ENCODE results near the gene IQCK.

Gene IQCK

DNA sequence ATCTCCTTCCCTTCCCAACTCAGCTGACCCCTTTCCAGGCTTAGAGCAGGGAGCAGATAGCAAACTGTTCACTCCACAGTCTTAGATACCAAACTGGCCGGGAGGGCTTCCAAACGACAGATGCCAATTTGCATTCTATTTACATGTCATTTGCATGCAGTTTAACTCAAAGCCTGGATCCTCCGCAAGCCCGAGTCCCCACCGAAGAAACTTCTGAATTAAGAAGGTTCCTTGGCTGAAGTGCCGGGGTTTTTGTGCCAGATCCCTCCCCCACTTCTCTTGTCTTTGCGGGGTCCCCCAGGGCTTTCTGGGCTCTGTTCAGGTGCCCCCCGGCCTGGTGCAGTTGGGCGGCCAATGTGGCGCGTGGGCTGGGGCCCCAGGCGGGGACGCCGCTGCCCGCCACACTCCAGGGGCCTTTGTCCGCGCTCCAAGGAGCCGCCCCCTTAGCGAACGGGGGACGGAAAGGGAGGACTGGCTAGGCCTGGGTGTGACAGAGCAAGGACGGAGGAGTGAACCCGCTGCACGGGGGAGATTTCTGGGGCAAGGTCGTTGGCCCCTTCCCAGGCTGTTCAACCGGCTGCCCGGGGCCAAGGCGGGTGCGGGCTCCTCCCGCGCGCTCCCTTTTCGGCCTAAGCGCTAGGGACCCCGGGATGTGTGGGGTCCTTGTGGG lies 165.4 kb downstream of the IQCK start:
- DNase-seq (ENCODE audit: low read depth in 2 of 3, low spot score in 2 of 3), result no peak

DNA sequence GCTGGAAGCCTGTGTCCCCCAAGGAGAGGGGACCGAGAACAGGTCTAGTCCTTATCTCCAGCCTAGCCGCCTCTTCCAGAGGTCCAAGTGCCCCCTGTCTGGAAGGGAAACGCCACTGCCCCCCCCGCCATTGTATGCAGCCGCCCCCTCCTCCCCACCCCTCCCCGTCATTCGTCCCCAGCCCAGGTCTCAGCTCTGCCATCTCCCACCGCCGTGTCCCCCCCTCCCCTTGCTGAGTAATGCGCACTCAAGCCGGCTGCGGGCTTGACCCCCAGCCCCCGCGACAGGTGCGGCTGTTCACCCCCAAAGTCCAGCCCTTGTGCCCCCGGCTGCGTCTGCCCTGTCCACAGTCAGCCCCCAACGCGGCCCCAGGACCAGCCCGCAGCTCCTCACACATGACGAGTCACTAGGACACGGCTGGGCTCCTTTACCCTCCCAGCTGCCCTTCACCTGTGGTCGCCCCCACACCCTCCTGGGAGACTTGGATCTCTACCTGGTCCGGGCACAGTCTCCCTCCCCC lies 166.0 kb downstream of the IQCK start:
- DNase-seq (ENCODE audit: low read depth in 2 of 3, low spot score in 2 of 3), result no peak

DNA sequence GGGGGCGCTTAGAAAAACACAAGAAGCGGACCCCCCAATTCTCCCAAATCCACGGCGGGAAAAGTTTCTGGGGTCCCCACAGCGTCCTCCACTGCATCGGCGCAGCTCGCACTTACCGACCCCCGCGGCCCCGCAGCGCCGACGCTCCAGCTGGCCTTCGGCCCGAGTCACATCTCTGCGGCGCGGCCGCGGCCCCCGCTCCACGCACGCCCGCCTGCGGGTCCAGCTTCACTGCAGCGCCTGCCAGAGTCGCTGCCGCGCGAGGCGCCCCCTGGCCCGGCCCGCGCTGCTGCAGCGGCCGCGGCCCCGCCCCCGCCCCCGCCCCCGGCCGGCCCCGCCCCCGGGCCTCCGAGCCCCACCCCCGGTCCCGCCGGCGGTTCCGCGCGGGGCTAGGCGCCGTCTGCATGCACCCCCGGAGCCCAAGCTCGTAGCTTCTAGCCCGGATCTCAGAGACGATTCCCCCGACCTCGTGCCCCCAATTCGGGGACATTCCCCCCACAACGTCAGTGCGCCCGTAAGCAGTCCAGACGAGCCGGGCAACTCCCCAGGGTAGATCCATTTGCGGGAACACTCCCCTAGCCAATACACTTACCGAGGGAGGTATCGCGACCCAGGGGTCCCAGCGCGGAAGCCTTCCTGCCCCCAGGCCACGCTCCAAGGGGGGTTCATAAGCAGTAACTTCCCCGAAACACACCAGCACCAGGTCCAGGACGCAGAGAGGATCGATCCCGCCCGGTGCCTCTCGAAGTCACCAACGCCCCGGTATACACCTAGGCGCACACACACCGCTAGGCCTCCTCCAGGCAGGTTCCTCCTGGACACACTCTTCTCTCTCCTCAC lies 166.8 kb downstream of the IQCK start, which contains the start of gene GPRC5B:
Gene GPRC5B, minus strand, starts transcription at position 238 of the 840 bp plus-strand sequence. CDS start 12,003 bp downstream, outside the sequence.
- DNase-seq (ENCODE audit: low read depth in 2 of 3, low spot score in 2 of 3), result no peak

DNA sequence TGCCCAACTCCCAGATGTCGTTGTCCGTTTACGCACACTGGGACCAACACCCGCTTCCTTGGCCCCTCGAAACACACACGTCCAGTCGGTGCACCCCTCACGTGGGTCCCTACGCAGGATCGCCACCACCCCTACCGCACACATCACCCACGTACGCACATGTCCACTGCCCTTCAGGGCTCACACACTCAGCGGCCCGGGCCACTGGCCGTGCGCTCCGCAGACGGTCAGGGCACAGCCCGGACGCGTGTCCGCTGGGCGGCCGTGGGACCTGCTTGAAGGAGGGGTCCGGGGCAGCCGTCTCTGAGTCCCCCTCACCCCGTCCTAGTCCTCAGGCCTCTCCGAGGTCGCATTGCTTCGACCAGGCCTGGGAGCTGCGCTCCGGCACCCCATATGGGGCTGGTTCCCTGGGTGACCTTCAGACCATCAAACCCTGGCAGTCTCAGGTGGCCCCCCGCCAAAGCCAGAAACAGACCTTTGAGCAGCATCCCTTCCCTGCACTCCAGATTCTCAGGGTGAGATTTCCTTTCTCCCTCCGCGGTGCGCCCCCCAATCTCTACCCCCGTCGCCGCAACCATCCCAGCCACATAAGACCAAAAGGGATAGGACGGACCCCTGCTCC lies 167.5 kb downstream of the IQCK start:
- no peak for DNase-seq (ENCODE audit: low read depth in 2 of 3, low spot score in 2 of 3)

DNA sequence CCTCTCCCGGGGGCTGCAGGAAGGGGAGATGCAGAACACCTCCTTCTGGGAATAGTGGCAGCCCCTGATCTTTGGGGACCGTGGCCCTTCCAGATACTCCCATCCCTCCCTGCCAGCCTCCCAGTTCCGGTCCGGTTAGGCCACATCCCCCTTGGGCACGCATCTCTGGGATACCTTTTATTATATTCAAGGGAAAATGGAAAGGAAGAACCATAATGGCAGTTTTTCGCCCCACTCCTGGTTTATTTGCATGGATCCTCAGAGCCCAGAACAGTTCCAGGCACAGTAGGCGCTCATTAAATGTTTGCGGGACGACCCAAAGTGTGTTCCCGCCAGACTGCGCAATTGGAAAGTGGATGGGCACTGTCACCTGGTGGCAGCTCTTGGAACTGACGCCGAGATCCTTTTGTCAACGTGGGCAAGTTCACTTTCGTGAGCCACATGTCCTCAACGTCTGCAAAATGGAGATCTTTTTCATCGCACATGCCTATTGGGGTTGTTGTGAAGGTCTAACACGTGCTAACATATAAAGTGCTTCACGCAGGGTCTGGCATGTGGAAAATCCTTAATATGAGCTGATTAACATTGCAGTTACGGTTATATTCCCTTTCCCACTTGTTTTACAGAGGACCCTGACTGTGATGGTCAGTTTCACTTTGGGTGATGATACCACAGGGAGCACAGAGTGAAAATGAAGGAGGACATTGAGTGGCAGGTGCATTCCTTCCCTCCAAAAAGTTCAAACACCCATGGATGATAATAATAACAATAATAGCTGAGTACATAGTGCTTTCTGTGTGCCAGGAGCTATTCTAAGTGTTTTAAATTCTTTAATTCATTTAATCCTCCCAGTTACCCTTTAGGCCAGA lies 168.2 kb downstream of the IQCK start:
- peak; percentile 56 to 71 (median 62) for DNase-seq (ENCODE audit: low read depth in 2 of 3, low spot score in 2 of 3)

DNA sequence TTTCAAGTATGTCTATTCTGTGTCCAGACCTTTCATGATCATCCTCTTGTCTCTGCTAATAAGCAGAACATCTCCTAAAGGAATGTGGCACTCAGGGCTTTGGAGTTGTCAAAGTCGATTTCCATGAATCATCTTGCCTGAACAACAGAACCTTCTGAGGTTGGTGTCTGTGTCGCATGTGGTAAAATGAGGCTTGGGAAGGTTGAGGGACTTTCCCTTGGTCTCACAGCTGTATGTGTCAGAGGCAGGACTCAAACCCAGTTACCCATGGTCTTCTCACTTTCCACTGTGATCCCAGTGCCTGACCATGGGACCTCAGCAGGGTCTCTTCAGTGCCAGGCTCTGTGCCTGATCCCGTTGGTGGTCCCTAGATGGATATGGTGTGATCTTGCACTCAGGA lies 170.8 kb downstream of the IQCK start:
- DNase-seq (ENCODE audit: low read depth in 2 of 3, low spot score in 2 of 3), result no peak

DNA sequence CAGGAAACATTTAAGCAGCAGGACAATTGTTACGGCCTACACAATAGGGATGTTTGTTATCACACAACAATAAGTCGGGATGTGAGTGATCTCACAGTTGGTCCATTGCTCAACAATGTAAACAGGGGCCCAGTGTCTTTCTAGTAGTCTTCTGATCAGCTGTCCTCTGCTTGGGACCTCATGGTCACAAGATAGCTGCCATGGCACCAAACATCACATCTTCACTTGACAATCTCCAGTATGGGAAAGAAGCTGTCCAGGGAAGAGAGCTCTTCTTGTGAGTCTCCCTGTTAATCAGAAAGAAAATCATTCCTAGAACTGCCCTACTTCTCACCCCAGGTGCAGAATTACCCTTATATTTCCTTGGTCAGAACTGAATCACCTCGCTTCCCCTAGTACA lies 172.8 kb downstream of the IQCK start:
- no peak for DNase-seq (ENCODE audit: low read depth in 2 of 3, low spot score in 2 of 3)

DNA sequence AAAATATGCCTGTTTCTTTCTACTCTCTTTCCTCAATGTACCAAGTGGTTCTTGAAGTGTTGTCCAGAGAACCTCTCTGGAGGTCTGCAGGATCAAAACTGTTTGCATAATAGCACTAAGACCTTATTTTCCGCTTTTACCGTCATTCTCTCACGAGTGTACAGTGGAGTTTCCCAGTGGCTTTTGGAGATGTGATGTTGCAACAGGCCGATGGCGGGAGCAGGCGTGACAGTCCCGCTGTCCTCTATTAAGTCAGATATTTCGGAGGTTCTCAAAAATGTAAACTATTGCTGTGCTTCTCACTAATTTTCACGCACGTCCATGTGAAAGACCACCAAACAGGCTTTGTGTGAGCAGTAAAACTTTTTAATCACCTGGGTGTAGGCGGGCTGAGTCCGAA lies 174.8 kb downstream of the IQCK start:
- no peak for DNase-seq (ENCODE audit: low read depth in 2 of 3, low spot score in 2 of 3)

DNA sequence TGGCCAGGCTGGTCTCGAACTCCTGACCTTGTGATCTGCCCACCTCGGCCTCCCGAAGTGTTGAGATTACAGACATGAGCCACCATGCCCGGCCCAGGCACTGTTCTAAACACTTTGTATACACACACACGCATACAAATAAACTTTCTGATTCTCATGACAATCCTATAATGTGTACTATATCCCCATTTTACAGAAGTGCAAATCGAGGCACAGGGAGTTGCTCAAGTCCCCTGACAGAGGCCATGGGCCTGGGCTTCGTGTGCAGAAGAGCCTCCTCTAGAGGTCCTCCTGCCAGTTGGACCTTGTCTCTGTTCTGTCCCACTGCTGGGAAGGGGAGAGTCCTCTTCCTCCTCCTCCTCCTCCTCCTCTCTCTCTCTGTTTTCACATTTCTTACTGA lies 176.5 kb downstream of the IQCK start:
- DNase-seq (ENCODE audit: low read depth in 2 of 3, low spot score in 2 of 3), result no peak

DNA sequence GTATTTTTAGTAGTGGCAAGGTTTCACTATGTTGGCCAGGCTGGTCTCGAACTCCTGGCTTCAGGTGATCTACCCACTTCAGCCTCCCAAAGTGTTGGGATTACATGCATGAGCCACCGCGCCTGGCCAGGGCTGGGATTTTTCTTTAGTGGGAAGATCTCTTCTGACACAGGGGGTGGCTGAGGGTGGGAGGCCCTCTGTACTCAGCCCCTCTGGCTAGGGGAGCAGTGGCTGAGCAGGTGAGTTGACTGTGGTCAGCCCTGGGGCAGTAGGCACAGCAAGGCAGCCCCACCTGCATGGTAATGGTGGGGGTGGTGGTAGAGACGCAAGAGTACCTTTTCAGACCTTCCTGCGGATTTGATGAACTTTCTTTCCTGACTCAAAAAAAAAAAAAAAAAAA lies 178.9 kb downstream of the IQCK start:
- DNase-seq (ENCODE audit: low read depth in 2 of 3, low spot score in 2 of 3), result no peak

DNA sequence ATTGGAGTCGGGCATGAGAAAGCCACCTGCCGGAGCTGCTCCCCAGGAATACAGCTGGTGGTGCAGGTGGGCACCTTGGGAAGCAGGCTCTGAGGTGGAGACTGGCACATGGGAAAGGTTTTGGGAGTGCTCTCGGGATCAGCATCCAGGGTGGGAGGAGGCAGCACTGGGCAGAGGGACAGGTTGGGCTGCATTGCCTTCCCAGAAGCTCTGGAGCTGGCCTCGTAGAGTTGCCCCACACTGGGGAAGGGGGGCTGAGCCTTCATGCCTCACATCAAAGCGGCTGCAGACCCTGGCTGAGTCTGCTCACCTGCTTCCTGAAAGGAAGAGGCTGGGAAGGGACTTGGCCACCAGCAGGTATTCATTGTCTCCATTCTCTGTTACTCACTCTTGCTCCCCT lies 180.1 kb downstream of the IQCK start:
- no peak for DNase-seq (ENCODE audit: low read depth in 2 of 3, low spot score in 2 of 3)

DNA sequence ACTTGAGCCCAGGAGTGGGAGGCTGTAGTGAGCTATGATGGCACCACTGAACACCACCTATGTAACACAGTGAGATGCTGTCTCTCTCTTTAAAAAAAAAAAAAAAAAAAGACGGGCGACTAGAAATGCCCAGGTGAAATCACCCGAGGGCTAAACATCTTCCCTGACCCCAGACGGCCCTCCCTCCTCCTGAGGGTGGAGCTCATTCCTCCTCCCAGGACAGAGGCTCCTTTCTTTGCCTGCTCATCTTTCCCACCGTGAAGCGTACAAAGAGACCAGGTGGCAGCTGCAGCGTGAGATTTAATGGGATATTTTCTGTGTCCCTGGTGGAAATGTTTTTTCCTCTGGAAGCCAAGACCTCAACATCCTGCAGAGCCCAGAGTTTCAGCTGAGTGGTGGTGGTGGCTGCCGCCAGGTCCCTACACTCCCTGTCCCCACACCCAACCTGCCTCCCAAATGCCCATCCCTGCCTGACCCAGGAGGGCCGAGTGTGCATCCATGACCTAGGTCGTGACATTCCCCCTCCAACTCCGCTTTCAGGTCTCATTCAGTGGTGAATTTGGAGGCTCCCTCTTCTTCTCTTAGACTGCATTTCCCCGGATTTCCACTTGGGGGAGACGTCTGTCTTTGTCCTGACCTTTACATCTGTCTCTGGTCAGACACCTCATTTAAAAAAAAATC lies 181.0 kb downstream of the IQCK start:
- no peak for DNase-seq (ENCODE audit: low read depth in 2 of 3, low spot score in 2 of 3)

DNA sequence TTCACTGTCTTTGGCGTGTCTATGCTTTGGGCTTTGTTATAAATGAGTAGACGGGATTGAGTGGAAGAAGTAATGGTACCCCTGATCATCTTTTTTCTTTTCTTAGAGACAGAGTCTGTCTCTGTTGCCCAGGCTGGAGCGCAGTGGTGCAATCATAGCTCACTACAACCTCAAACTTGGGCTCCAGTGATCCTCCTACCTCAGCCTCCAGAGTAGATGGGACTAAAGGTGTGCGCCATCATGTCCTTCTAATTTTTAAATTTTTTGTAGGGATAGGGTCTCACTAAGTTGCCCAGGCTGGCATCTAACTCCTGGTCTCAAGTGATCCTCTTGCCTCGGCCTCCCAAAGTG lies 181.5 kb downstream of the IQCK start:
- DNase-seq (ENCODE audit: low read depth in 2 of 3, low spot score in 2 of 3), result no peak

DNA sequence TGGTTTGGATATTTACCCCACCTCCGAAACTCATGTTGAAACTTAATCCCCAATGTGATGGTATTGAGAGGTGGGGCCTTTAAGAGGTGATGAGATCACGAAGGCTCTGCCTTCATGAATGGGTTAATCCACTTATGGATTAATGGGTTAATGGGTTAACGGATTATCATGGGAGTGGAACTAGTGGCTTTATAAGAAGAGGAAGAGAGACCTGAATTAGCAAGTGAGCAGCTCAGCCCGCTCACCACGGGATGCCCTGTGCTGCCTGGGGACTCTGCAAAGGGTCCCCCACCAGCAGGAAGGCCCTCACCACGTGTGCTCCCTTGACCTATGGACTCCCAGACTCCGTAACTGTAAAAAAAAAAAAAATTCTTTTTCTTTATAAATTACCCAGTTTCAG lies 183.1 kb downstream of the IQCK start:
- no peak for DNase-seq (ENCODE audit: low read depth in 2 of 3, low spot score in 2 of 3)

DNA sequence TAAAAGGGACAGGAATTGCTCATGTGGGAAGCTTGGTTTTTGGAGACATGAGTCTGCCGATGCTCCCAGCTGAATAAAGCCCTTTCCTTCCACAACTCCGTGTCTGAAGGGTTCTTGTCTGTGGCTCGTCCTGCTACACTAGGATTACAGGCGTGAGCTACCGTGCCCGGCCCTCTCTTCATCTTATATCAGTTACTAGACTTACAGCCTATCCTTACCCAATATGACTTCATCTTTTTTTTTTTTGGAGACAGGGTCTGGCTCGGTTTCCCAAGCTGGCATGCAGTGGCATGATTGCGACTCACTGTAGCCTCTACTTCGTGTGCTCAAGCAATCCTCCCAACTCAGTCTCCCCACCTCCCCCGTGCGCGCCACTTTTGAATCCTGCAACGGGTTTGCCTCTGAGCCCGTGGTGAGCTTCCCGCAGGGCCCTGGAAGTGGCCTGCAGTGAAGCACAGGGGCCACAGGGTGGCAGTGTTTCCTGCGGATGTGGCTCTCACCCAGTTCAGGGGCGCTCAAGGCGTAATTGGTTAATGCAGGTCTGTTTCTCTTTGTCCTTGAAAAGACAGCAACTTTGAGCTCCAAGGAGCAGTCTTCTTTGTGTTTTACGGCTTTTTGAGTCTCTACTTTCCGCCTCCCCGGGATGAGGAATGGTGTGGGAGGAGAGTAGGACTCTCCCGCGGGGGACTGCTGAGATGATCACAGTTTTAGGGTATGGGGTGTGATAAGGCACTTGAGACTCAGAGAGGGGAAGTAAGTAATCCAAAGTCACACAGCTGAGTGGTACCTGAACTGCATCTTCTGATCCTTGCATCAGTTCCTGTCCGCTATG lies 189.3 kb downstream of the IQCK start:
- DNase-seq (ENCODE audit: low read depth in 2 of 3, low spot score in 2 of 3), result peak; percentile 42 to 50 (median 45)

All from activated CD8-positive, alpha-beta memory T cell treated with anti-CD3 and anti-CD28 coated beads for 48 hours (primary cell).